HepG2 (cell line): ENCODE data around the gene DPH1. TPM values are rescaled to one million over a fixed set of nuclear protein-coding genes. Genes with fewer than 3 reads are reported as not detected.

Experiments
- ATAC-seq: fragments of 200-7000 bp; cut with Tn5 transposase; 3 replicates; pipeline ENCODE4 v1.9.1; 2020; ENCODE audit warnings: mild to moderate bottlenecking, moderate library complexity
- BruUV-seq: library from RNA; stranded (reverse); fragments of 400-500 nt; replicated peaks from 2 replicates; lab custom pipeline; 2021; lab: Mats Ljungman, UMichigan
- CTCF ChIA-PET: fragments of 300-600 bp; formaldehyde crosslinking; extraction: SDS; loops from one replicate; lab custom pipeline; 2021; ENCODE audit warnings: low total read pairs, inconsistent platforms, low intra/inter-chr PET ratio; lab: Yijun Ruan, JAX
- POLR2A ChIA-PET: fragments of 350-600 bp; sonication (Branson Sonifier 250); formaldehyde crosslinking; loops from one replicate; lab custom pipeline; 2020; ENCODE audit warnings: antibody characterized with exemption, inconsistent platforms; lab: Yijun Ruan, JAX
- DNase-seq: peaks from one replicate; pipeline ENCODE4 v3.0.0-alpha.2; 2015; ENCODE audit warnings: low spot score
- FAIRE-seq: peaks from 3 replicates; lab custom pipeline; 2011; peaks lifted over from hg19 to GRCh38; lab: Jason Lieb, UNC
- H2AFZ ChIP-seq: one replicate; pipeline ENCODE4 v1.6.1; 2011; ENCODE audit warnings: low read length, inconsistent platforms
- H3K27ac ChIP-seq: fragments of 300-600 bp; 3 replicates; pipeline ENCODE4 v1.8.0; 2011; ENCODE audit warnings: mixed run types, mild to moderate bottlenecking, mixed read lengths, low read length, inconsistent platforms; ENCODE audit not compliant: insufficient read depth; ENCODE audit errors: extremely low read length
- H3K27me3 ChIP-seq, 2 experiments: fragments of 200-600 bp in 1 of 2; 2 replicates in 1 of 2; 3 replicates in 1 of 2; pipeline versions ENCODE4 v1.6.0 to v1.8.0; 2011; ENCODE audit warnings: low read length in 2 of 2, mild to moderate bottlenecking in 2 of 2, moderate library complexity in 2 of 2, inconsistent platforms in 1 of 2; ENCODE audit not compliant: insufficient read depth in 2 of 2, control insufficient read depth in 1 of 2
- H3K36me3 ChIP-seq, 2 experiments: fragments of 200-600 bp in 1 of 2; replicated peaks in 1 of 2; 2 replicates in 1 of 2; 3 replicates in 1 of 2; pipeline versions ENCODE4 v1.5.1 to v1.8.0; 2011; ENCODE audit warnings: low read length in 2 of 2, inconsistent platforms in 1 of 2; ENCODE audit not compliant: insufficient read depth in 2 of 2, control insufficient read depth in 1 of 2
- H3K4me1 ChIP-seq: 2 replicates; pipeline ENCODE4 v1.5.1; 2012; ENCODE audit warnings: low read length, inconsistent platforms; ENCODE audit not compliant: insufficient read depth
- H3K4me2 ChIP-seq: 2 replicates; pipeline ENCODE4 v1.6.0; 2011; ENCODE audit warnings: low read depth, low read length, inconsistent platforms
- H3K4me3 ChIP-seq, 3 experiments: fragments of 200-600 bp in 1 of 3; sonication (generic), shearing (Covaris generic) in 1 of 3; replicated peaks in 1 of 3; 2 replicates each; pipeline ENCODE4 v1.5.1; 2011 to 2016; ENCODE audit warnings: low read length in 3 of 3, inconsistent platforms in 2 of 3, low read depth in 2 of 3, mild to moderate bottlenecking in 2 of 3, control low read depth in 1 of 3, mixed read lengths in 1 of 3; ENCODE audit not compliant: insufficient read depth in 1 of 3
- H3K79me2 ChIP-seq: one replicate; pipeline ENCODE4 v1.6.1; 2011; ENCODE audit warnings: low read length, inconsistent platforms; ENCODE audit not compliant: insufficient read depth
- H3K9ac ChIP-seq: 2 replicates; pipeline ENCODE4 v1.6.0; 2011; ENCODE audit warnings: mild to moderate bottlenecking, low read depth, low read length, inconsistent platforms; ENCODE audit not compliant: insufficient read depth
- H3K9me3 ChIP-seq: 2 replicates; pipeline ENCODE4 v1.5.1; 2012; ENCODE audit warnings: mild to moderate bottlenecking, low read length
- H4K20me1 ChIP-seq: 2 replicates; pipeline ENCODE4 v1.6.0; 2011; ENCODE audit warnings: inconsistent platforms, mild to moderate bottlenecking, low read length, moderate library complexity; ENCODE audit not compliant: insufficient read depth
- AKAP8 ChIP-seq: sonication (generic); formaldehyde crosslinking; IDR thresholded peaks from 2 replicates; pipeline ENCODE4 v1.5.1; 2020; ENCODE audit warnings: mild to moderate bottlenecking, missing genetic modification reagents
- BRCA1 ChIP-seq: sonication (generic); formaldehyde crosslinking; IDR thresholded peaks from 2 replicates; pipeline ENCODE4 v1.4.0; 2020; ENCODE audit warnings: missing genetic modification reagents
- CREM ChIP-seq, 2 experiments: sonication (generic) in 1 of 2; formaldehyde crosslinking in 1 of 2; IDR thresholded peaks; 2 replicates each; pipeline versions ENCODE4 v1.4.0 to v1.6.1; 2016 to 2020; ENCODE audit warnings: antibody characterized with exemption in 1 of 2, mild to moderate bottlenecking in 1 of 2, missing genetic modification reagents in 1 of 2
- ELF1 ChIP-seq: sonication (generic); formaldehyde crosslinking; IDR thresholded peaks from 2 replicates; pipeline ENCODE4 v1.4.0; 2020; ENCODE audit warnings: missing genetic modification reagents
- FOXO4 ChIP-seq: sonication (generic); formaldehyde crosslinking; conservative IDR thresholded peaks from 2 replicates; pipeline ENCODE4 v1.8.1; 2023; ENCODE audit warnings: missing genetic modification reagents
- LCORL ChIP-seq, 2 experiments: fragments of 450-650 bp in 1 of 2; sonication (generic) in 1 of 2; formaldehyde crosslinking in 1 of 2; IDR thresholded peaks; 2 replicates each; pipeline versions ENCODE4 v1.5.0 to v1.6.1; 2017 to 2020; ENCODE audit warnings: antibody characterized with exemption in 1 of 2, missing genetic modification reagents in 1 of 2
- MED13 ChIP-seq: sonication (generic); formaldehyde crosslinking; IDR thresholded peaks from 2 replicates; pipeline ENCODE4 v1.5.0; 2020; ENCODE audit warnings: missing genetic modification reagents
- MXI1 ChIP-seq: IDR thresholded peaks from 3 replicates; pipeline ENCODE4 v1.6.1; 2012; ENCODE audit warnings: low read depth, low read length, inconsistent platforms, borderline replicate concordance
- TBX3 ChIP-seq: fragments of 450-650 bp; IDR thresholded peaks from 2 replicates; pipeline ENCODE4 v1.6.1; 2017; ENCODE audit warnings: antibody characterized with exemption, mild to moderate bottlenecking, inconsistent platforms, borderline replicate concordance
- TCF7 ChIP-seq: sonication (generic); IDR thresholded peaks from 2 replicates; pipeline ENCODE4 v1.6.1; 2016; ENCODE audit warnings: antibody characterized with exemption, low read depth
- THAP11 ChIP-seq: IDR thresholded peaks from 2 replicates; pipeline ENCODE4 v1.6.1; 2016; ENCODE audit warnings: missing biosample characterization, missing genetic modification reagents
- XRCC5 ChIP-seq: fragments of 200-400 bp; formaldehyde crosslinking; optimal IDR thresholded peaks from 2 replicates; pipeline ENCODE3; 2017; ENCODE audit warnings: mild to moderate bottlenecking, low read length
- ZFP36L1 ChIP-seq: sonication (generic); formaldehyde crosslinking; IDR thresholded peaks from 2 replicates; pipeline ENCODE4 v1.8.0; 2022; ENCODE audit warnings: mild to moderate bottlenecking, missing genetic modification reagents, moderate library complexity
- ZNF674 ChIP-seq: sonication (generic); formaldehyde crosslinking; IDR thresholded peaks from 2 replicates; pipeline ENCODE4 v1.5.0; 2020; ENCODE audit warnings: low read depth, mild to moderate bottlenecking, missing genetic modification reagents
- ZNF773 ChIP-seq: sonication (generic); formaldehyde crosslinking; IDR thresholded peaks from 2 replicates; pipeline ENCODE4 v1.4.0; 2020; ENCODE audit warnings: missing genetic modification reagents, borderline replicate concordance
- WGBS: methylation state at CpG from one replicate; pipeline ENCODE4 v1.1.6; 2017; ENCODE audit warnings: low lambda C conversion rate; 5-methylcytosine and 5-hydroxymethylcytosine counted together
- in situ Hi-C: cut with HindIII; loops from 2 replicates; pipeline ENCODE4 v1.10.0; 2017; ENCODE audit warnings: low pct_unique_long_range_greater_than_20kb; ENCODE audit not compliant: extremely low pct_ligation_motif_present
- intact Hi-C: fragments of 100-400 bp; cut with micrococcal nuclease; formaldehyde crosslinking; loops from one replicate; pipeline ENCODE4 v1.10.0; 2022; ENCODE audit not compliant: unreplicated experiment
- polyA plus RNA-seq, 8 experiments: library from polyadenylated mRNA; depleted of rRNA in 3 of 8; stranded (reverse) in 7 of 8; unstranded in 1 of 8; fragments of >200 nt; fragmentation: Illumina TruSeq in 4 of 8; extraction: Trizol in 4 of 8; gene quantifications; 2 replicates each; pipeline versions ENCODE4 v1.2.1 to v1.2.3, GENCODE V29; 2011 to 2016; ENCODE audit warnings: low read depth in 4 of 8, missing spikeins in 1 of 8, mixed read lengths in 1 of 8; ENCODE audit not compliant: insufficient read depth in 1 of 8
- total RNA-seq, 5 experiments: library from RNA; depleted of rRNA; stranded (reverse); fragments of >200 nt; fragmentation: Illumina TruSeq; extraction: Trizol; gene quantifications; 2 replicates each; pipeline ENCODE4 v1.2.3, GENCODE V29; 2016; ENCODE audit warnings: low read depth in 1 of 5
- TF ChIP-seq, protein P1 (sequence below): sonication (generic); formaldehyde crosslinking; IDR thresholded peaks from 2 replicates; pipeline ENCODE4 v1.4.0; 2020; ENCODE audit warnings: low read depth, mild to moderate bottlenecking, missing genetic modification reagents
- TF ChIP-seq, protein P2 (sequence below): sonication (generic); IDR thresholded peaks from 2 replicates; pipeline ENCODE4 v1.6.1; 2016; ENCODE audit warnings: low read depth, borderline replicate concordance

Gene DPH1
- total and polyA plus RNA-seq, 2 of the 13 experiments (the other 11 are each of a cell fraction or from before 2014, with no cell fraction given) = 25.3 to 42.8 TPM

- Histone ChIP-seq H3K4me2 (peak overlapping the region; percentile 86), H3K79me2 (no peaks in the 10 kb centered on the region), H3K27me3 (no peaks in the 10 kb centered on the region), H3K27ac (no peak overlapping the region), H3K4me1 (peaks cover 8% of the 10 kb centered on the region), H3K9ac (peak overlapping the region; percentile 85), H3K36me3 (peaks cover 4 to 15% of the 10 kb centered on the region in 2 experiments; a peak in 3 of 5 replicates), H3K9me3 (no peaks in the 10 kb centered on the region), H3K4me3 (peak overlapping the region in 2 of 3 experiments; percentile 70 to 81; a peak in 4 of 6 replicates), H2AFZ (no peak overlapping the region), H4K20me1 (no peaks in the 10 kb centered on the region)
- no peak for ATAC-seq
- intact Hi-C loops = no loop called here
- ChIA-PET POLR2A (no interaction called here), CTCF (interaction anchor here (1.9 kb wide), 1 partner anchor 134 kb away, joined by 8 read pairs; no protein-coding TSS in a partner anchor)
- 95% methylated on average over 4 of the region's 5 CpGs for whole genome bisulfite sequencing
- no peak for TF ChIP-seq ZNF674 (CRISPR knock-in tag)
- TF ChIP-seq MED13 (CRISPR knock-in tag) = no peak
- TF ChIP-seq CREM (IDR thresholded peaks at IDR 0.05) = no peak
- no peak for TF ChIP-seq CREM (CRISPR knock-in tag; IDR thresholded peaks at IDR 0.05)
- TF ChIP-seq BRCA1 = no peak
- TF ChIP-seq, protein P1, sequence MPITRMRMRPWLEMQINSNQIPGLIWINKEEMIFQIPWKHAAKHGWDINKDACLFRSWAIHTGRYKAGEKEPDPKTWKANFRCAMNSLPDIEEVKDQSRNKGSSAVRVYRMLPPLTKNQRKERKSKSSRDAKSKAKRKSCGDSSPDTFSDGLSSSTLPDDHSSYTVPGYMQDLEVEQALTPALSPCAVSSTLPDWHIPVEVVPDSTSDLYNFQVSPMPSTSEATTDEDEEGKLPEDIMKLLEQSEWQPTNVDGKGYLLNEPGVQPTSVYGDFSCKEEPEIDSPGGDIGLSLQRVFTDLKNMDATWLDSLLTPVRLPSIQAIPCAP (CRISPR knock-in tag) = no peak
- TF ChIP-seq ELF1 (CRISPR knock-in tag) = no peak
- TF ChIP-seq LCORL (IDR thresholded peaks at IDR 0.05) = no peak
- no peak for TF ChIP-seq LCORL (CRISPR knock-in tag; IDR thresholded peaks at IDR 0.05)
- TF ChIP-seq, protein P2, sequence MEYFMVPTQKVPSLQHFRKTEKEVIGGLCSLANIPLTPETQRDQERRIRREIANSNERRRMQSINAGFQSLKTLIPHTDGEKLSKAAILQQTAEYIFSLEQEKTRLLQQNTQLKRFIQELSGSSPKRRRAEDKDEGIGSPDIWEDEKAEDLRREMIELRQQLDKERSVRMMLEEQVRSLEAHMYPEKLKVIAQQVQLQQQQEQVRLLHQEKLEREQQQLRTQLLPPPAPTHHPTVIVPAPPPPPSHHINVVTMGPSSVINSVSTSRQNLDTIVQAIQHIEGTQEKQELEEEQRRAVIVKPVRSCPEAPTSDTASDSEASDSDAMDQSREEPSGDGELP = no peak
- TF ChIP-seq TCF7 = no peak
- no peak for TF ChIP-seq ZNF773 (CRISPR knock-in tag)
- no peak for TF ChIP-seq MXI1
- no peak for TF ChIP-seq TBX3
- no peak for TF ChIP-seq ZFP36L1
- TF ChIP-seq AKAP8 (CRISPR knock-in tag) = no peak
- TF ChIP-seq FOXO4 = 0 out of 2 replicates have a peak, but pooled peaks have one; percentile 64
- no peak for TF ChIP-seq THAP11 (CRISPR knock-in tag)
- peak; percentile 12 for TF ChIP-seq XRCC5
- no peak for FAIRE-seq
- no peak for DNase-seq
- in situ Hi-C loops = loop anchor here (25.0 kb wide), 1 partner anchor 331 kb away; the partner anchor contains the start of genes TLCD2 and WDR81
- TSS peak; percentile 64 for BruUV-seq
These were observed 13.0 kb downstream of the DPH1 start for GRCh38 chr17:2042933-2043332.
